Measurements from ENCODE around the gene KLK15.
"Not testable (repeated sequence)": the region's sequence is repeated elsewhere in the genome, so short reads cannot be mapped to it uniquely, and the experiment has no call there.

KLK15 gene

DNA sequence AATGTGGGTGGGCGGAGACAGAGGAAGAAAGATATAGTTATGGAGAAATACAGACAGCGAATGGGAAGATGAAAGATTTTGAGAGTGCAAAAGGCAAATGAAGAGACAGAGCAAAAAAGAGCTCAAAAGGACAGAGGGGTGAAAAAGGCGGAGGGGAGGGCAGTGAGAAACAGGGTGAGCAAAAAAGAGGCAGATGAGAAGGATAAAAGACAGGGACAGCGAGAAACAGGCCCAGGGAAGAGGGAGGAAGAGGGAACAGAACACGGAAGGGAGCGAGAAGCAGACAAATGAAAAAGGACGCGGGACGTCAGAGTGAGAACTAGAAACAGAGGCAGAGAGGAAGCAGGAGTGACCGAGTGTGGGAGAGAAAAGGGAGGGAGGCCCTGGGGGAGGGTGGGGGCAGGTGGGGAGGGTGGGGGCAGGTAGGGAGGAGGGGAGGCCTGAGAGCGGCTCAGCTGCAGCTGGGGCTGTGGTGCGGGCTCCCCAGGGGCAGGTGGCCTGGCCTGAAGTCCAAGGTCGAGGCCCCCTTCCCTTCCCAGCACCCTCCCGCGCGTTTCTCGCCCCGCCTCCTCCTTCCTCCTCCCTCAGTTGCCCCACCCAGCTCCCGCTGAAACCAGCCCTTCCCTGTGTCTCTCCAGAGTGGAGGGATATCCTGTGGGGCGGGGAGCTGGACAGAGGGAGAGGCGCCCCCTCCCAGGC, 12.7 kb downstream of the KLK15 start:
- H3K27me3 Mint-ChIP-seq, result peaks cover 83% of the 10 kb centered on the region
- H3K9me3 Mint-ChIP-seq, result no peaks in the 10 kb centered on the region
- no peaks in the 10 kb centered on the region for H3K36me3 Mint-ChIP-seq (ENCODE audit: low read depth)
- peak overlapping the region; percentile 47 for H3K4me3 Mint-ChIP-seq
- no peak for DNase-seq
- peak overlapping the region; percentile 27 for H3K27ac Mint-ChIP-seq
- H3K4me1 Mint-ChIP-seq (ENCODE audit: low read depth), result peaks cover 45% of the 10 kb centered on the region

DNA sequence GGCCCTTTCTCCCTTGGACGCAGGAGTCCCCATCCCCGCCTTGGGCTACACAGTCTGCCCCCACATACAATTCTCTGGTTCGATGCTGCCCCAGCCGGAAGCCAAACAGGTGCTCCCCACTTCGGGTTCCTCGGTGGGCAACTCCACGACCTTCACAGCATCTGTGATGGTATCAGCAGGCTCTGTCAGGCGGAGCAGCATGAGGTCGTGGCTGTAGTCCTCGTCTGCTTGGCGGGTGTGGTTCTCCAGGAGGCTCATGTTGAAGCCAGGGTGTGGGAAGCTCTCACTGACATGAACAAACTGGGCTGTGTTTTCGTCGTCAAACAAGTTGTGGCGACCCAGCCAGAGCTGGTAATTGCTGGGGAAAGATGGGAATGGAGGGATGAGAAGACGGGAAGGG, 13.3 kb downstream of the KLK15 start:
- H3K36me3 Mint-ChIP-seq (ENCODE audit: low read depth), result no peaks in the 10 kb centered on the region
- no peak overlapping the region for H3K4me3 Mint-ChIP-seq
- no peaks in the 10 kb centered on the region for H3K9me3 Mint-ChIP-seq
- H3K4me1 Mint-ChIP-seq (ENCODE audit: low read depth), result peaks cover 45% of the 10 kb centered on the region
- no peak overlapping the region for H3K27ac Mint-ChIP-seq
- DNase-seq, result no peak
- H3K27me3 Mint-ChIP-seq, result peaks cover 87% of the 10 kb centered on the region

DNA sequence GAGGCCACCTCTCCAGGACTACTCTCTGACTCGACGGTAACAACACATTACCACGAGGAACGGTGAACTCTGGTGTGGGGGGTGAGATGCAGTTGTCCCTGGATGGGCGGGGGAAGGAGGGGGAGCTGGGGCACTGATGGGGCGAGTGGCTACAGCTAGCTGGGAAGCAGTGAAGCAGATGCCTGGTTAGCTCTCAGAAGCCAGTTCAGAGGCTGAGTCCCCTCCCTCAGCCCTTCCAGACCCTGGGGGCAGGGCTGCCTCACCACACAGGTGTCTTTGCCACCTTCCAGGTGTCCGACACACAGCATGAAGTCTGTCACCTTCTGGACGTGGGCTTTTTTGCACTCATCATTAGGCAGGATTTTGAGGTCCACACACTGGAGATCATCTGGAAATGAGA, 13.7 kb downstream of the KLK15 start:
- Mint-ChIP-seq H3K4me1 (ENCODE audit: low read depth) (peaks cover 45% of the 10 kb centered on the region), H3K4me3 (no peak overlapping the region), H3K27ac (no peak overlapping the region), H3K27me3 (peaks cover 90% of the 10 kb centered on the region), H3K9me3 (no peaks in the 10 kb centered on the region), H3K36me3 (ENCODE audit: low read depth) (no peaks in the 10 kb centered on the region)
- no peak for DNase-seq

DNA sequence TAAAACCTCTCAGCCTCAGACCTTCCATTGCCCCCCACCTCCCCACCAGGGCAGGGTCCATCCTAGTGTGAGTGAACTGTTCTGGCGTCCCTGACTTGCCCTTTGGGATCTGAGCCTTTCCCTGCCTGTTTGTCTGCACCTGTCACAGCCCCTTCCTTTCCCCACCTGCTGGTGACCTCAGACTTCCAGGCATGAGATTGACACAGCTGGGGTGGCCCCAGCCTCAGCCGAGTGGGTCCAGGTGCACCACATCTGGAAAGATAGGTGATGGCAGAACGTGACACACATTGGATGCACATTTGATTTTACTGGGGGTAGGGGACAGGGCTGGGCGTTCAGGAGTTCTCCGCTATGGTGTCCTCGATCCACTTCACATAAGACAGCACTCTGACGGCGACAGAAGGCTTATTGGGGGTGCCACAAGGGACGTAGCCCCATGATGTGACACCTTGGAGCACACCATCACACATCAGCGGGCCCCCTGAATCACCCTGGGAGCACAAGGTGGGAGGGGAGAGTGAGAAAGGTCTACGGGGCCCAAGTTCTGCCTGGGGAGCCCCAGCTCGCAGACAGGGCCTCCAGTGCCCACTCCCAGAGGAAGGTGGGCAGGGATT, 14.4 kb downstream of the KLK15 start:
- Mint-ChIP-seq H3K9me3 (no peaks in the 10 kb centered on the region), H3K27me3 (peaks cover 88% of the 10 kb centered on the region), H3K4me3 (peak overlapping the region; percentile 66), H3K27ac (no peak overlapping the region), H3K36me3 (ENCODE audit: low read depth) (no peaks in the 10 kb centered on the region), H3K4me1 (ENCODE audit: low read depth) (peaks cover 45% of the 10 kb centered on the region)
- no peak for DNase-seq

DNA sequence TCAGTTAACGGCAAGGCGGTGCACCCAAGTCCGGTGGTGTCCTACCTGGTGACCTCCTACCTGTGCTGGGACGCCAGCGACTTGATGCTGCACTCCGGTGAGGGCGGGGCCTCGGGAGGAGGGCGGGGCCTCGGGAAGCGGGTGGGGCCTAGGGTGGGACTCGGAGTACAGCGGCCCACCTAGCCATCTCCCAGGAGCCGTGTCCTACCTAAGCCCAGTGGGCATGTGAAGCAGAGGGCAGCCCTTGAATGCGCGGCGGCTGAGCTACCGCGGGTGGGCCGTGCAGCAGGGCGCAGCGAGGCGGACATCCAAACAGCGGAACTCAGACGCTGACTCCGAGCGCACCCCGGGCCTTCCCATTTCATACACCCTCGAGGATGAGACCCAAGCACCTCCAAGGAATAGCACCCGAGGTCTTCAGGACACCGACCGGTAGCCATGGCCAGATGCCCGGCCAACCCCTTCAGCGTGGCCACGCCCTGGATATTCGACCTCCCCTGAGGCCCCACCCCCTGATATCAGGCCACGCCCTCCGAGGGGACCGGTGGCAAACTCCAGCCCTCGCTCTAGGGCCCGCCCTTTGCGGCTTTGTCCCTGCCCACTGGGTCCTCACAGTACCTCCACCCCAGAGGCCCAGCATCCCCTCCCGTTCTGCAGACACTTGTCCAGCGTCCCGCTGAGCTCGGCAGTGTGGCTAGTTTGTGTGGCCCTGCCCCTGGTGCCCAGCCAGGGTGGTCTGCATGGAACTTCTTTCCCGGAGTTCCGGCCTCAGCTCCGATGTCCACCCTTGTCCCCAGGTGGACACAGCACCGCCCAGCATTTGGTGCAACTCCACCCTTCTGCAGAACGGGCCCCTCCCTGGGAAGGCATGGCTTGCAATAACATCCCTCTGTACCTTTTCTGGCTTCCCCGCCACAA, 15.2 kb downstream of the KLK15 start:
- H3K27ac Mint-ChIP-seq, result no peak overlapping the region
- H3K9me3 Mint-ChIP-seq, result no peaks in the 10 kb centered on the region
- peak; percentile 71 for DNase-seq
- H3K36me3 Mint-ChIP-seq (ENCODE audit: low read depth), result no peaks in the 10 kb centered on the region
- peaks cover 81% of the 10 kb centered on the region for H3K27me3 Mint-ChIP-seq
- peak overlapping the region; percentile 66 for H3K4me3 Mint-ChIP-seq
- H3K4me1 Mint-ChIP-seq (ENCODE audit: low read depth), result peaks cover 45% of the 10 kb centered on the region

DNA sequence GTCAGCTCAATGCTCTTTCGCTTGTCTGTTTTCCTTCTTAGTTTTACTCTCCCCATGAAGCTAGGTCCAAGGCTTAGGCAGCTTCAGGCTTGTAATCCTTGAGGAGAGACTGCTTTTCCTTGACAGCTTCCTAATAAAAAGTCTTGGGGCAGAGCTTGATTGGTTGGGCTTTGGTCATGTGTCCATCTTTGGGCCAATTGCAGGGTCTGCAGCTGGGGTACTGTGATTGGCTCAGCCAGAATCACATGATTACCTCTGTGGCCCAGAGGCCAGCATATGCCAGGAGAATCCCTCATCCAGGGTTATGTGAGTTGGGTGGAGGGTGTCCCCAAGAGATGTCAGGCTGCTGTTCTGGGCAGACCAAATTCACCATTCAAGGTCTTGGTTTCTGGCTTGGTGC, 17.9 kb downstream of the KLK15 start:
- H3K9me3 Mint-ChIP-seq, result no peaks in the 10 kb centered on the region
- H3K27me3 Mint-ChIP-seq, result peaks cover 60% of the 10 kb centered on the region
- peaks cover 38% of the 10 kb centered on the region for H3K4me1 Mint-ChIP-seq (ENCODE audit: low read depth)
- no peak for DNase-seq
- H3K4me3 Mint-ChIP-seq, result no peak overlapping the region
- H3K36me3 Mint-ChIP-seq (ENCODE audit: low read depth), result no peaks in the 10 kb centered on the region
- no peak overlapping the region for H3K27ac Mint-ChIP-seq

DNA sequence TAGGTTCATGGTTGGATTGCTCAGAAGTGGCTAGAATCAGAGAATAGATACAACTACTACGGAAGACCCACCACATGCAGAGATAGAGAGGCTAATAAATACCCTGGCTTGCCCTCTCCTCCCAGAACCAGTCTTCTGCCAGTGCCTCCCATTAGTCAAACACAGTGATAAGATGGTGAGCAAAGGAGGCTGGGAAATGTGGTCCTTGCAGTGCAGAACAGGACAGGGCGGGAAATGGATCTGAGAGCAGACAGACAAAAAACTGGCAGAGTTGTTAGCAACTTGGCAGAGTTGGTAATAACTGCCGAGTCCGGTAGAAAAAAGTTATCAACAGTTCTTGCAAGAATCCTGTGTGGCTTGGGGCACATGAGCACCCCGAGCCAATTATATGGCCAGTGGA, 18.5 kb downstream of the KLK15 start:
- no peaks in the 10 kb centered on the region for H3K9me3 Mint-ChIP-seq
- H3K4me3 Mint-ChIP-seq, result no peak overlapping the region
- no peaks in the 10 kb centered on the region for H3K36me3 Mint-ChIP-seq (ENCODE audit: low read depth)
- peaks cover 55% of the 10 kb centered on the region for H3K27me3 Mint-ChIP-seq
- no peak overlapping the region for H3K27ac Mint-ChIP-seq
- no peak for DNase-seq
- peaks cover 32% of the 10 kb centered on the region for H3K4me1 Mint-ChIP-seq (ENCODE audit: low read depth)

DNA sequence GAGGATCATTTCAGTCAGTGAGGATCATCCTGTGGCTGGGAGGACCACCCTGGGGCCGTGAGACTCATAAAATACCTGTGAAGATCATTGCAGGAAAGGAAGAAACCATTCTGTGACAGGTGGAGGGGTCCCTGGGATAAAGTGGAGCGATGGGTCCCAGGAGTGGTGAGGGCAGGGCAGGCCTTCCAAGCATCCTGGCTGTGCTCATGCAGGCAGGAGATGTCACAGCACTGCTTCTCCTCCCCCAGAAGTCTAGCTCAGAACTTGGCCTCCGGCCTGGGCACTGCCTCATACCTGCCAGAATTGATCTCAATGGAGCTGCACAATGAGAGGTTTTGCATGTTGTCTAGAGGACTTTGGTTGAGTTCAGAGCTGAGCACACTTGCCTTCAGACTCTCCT, 20.9 kb downstream of the KLK15 start:
- Mint-ChIP-seq H3K9me3 (no peaks in the 10 kb centered on the region), H3K27me3 (peaks cover 35% of the 10 kb centered on the region), H3K36me3 (ENCODE audit: low read depth) (no peaks in the 10 kb centered on the region), H3K4me1 (ENCODE audit: low read depth) (peaks cover 16% of the 10 kb centered on the region), H3K27ac (no peak overlapping the region), H3K4me3 (no peak overlapping the region)
- no peak for DNase-seq

DNA sequence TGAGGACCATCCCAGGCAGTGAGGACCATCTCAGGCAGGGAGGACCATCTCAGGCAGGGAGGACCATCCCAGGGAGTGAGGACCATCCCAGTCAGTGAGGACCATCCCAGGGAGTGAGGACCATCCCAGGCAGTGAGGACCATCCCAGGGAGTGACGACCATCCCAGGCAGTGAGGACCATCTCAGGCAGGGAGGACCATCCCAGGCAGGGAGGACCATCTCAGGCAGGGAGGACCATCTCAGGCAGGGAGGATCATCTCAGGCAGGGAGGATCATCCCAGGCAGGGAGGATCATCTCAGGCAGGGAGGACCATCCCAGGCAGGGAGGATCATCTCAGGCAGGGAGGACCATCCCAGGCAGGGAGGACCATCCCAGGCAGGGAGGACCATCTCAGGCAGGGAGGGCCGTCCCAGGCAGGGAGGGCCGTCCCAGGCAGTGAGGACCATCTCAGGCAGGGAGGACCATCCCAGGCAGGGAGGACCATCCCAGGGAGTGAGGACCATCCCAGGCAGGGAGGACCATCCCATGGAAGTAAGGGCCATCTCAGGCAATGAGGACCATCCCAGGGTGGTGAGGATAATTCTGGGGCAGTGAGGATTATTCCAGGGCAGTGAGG, 21.6 kb downstream of the KLK15 start:
- H3K27me3 Mint-ChIP-seq, result peaks cover 29% of the 10 kb centered on the region
- not testable (repeated sequence) for H3K9me3 Mint-ChIP-seq; H3K4me3 Mint-ChIP-seq; H3K27ac Mint-ChIP-seq; H3K4me1 Mint-ChIP-seq (ENCODE audit: low read depth); DNase-seq; H3K36me3 Mint-ChIP-seq (ENCODE audit: low read depth)

DNA sequence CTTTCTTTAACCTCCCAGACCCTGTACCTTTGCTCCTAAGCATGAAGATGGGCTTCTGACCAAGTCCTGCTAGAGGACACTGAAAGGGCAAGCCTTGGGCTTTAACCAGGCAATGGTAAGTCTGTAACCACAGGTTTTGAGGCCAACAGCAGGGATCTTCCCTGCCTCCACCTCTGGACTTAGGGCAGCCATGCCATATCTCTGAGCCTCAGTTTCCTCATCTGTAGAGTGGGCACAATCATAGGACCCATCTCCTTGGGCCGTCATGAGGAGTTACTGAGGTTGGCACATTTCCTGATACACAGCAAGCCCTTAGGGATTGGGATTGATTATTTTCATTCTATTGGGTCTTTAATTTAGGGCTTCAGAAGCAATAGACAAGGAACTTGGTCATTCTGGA, 24.5 kb downstream of the KLK15 start:
- peaks cover 5% of the 10 kb centered on the region for H3K27me3 Mint-ChIP-seq
- peaks cover 14% of the 10 kb centered on the region for H3K4me1 Mint-ChIP-seq (ENCODE audit: low read depth)
- H3K4me3 Mint-ChIP-seq, result no peak overlapping the region
- no peak for DNase-seq
- no peak overlapping the region for H3K27ac Mint-ChIP-seq
- no peaks in the 10 kb centered on the region for H3K9me3 Mint-ChIP-seq
- peaks cover 8% of the 10 kb centered on the region for H3K36me3 Mint-ChIP-seq (ENCODE audit: low read depth)

DNA sequence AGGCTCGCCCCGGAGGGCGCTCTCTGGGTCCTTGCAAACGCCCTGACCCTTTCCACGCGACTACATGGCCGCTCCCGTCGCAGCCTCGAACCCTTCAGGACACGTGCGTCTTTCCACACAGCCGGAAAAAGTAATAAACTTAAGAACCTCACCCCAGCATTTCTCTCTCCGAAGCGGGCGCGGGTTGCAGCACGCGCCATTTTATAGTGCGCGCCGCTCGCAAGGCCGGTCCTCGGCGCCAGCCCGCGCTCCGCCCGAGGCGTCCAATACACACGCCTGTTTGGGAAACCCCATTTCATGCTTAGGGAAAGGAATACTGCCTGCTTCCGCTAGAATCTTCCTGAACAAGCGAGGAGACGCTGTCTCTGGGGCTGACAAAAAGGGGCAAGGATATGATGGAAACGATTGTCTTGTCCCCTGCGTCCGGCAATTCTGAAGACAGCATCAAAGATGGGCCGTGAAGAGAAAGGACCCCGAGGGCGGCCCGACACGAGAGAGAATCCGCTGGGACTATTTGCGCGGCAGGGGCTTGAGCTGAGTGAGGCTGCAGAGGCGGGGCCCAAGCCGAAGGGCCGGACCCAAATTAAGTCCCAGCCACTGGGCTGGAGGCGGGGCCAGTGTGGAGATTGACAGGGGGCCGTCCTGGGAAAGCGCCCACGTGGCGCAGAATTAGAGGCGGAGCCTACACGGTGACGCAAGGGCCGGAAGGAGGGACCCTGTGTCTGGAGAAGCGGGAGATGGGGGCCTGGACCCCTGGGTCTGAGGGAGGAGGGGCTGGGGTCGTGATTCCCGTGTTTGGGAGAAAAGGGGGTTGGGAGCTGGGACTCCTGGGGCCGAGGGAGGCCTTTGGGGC, 28.7 kb downstream of the KLK15 start:
- Mint-ChIP-seq H3K36me3 (ENCODE audit: low read depth) (peaks cover 49% of the 10 kb centered on the region), H3K9me3 (no peaks in the 10 kb centered on the region), H3K27ac (peak overlapping the region; percentile 100), H3K4me3 (peak overlapping the region; percentile 99), H3K4me1 (ENCODE audit: low read depth) (peaks cover 38% of the 10 kb centered on the region), H3K27me3 (no peaks in the 10 kb centered on the region)
- DNase-seq, result peak; percentile 99

DNA sequence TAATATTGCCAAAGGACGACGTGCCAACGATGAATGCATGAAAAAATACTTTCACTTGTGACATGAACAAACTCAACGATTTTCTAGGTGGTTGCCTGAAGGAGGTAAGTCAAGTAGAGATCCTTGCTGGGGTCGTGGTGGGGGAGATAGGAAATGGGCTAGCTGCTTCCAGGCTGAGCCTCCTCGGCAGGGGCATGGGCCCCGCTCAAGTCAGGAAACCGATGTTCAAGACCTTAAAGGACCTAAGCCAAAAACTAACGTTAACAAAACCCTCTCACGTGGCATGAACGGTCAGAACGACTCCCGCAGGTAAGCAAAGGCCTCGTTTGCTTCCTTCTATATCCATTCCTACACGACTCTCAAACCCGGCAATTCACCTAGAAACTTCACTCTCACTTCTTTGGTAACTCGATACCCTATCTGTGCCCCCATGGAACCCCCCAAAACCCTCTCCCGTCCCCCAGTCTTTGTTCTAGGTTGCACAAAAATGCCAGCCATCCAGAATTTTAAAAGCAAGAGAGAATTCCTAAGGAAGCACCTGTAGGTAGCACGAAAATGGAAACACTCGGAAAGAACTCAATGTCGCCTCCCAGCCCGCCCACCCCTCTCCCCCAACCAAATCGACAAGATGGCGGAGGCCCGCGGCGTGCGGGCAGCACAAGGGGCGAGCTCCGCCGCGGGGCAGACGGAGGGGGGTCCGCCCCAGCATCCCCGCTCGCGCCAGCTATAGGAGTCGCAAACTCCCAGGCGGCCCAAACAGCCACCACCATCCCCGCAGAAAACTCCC, 29.5 kb downstream of the KLK15 start:
- H3K4me1 Mint-ChIP-seq (ENCODE audit: low read depth), result peaks cover 38% of the 10 kb centered on the region
- DNase-seq, result peak; percentile 58
- no peaks in the 10 kb centered on the region for H3K9me3 Mint-ChIP-seq
- H3K36me3 Mint-ChIP-seq (ENCODE audit: low read depth), result peaks cover 57% of the 10 kb centered on the region
- peak overlapping the region; percentile 100 for H3K27ac Mint-ChIP-seq
- no peaks in the 10 kb centered on the region for H3K27me3 Mint-ChIP-seq
- H3K4me3 Mint-ChIP-seq, result peak overlapping the region; percentile 99

DNA sequence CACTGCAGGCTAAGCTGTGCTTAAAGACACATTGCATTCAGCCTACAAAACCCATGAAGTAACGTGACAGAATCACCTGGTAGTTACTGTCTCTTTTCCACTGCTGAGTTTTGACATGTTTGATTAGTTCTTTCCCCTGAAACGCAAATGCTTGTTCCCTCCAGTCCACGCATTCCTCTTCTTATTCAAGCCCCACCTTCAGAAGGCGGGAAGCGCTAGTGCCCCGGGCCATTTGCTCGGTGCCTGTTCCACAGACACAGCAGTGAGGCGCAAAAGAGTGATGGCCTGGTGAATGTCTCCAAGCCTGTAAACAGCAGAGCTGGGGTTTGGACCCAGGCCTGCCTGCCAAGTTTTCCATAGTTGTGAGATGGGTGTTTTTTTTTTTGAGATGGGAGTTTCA, 32.3 kb downstream of the KLK15 start:
- H3K36me3 Mint-ChIP-seq (ENCODE audit: low read depth), result peaks cover 80% of the 10 kb centered on the region
- H3K9me3 Mint-ChIP-seq, result no peaks in the 10 kb centered on the region
- peaks cover 37% of the 10 kb centered on the region for H3K4me1 Mint-ChIP-seq (ENCODE audit: low read depth)
- DNase-seq, result no peak
- peak overlapping the region; percentile 99 for H3K4me3 Mint-ChIP-seq
- H3K27me3 Mint-ChIP-seq, result no peaks in the 10 kb centered on the region
- peak overlapping the region; percentile 88 for H3K27ac Mint-ChIP-seq
